HG02571 (cell line): Measurements from ENCODE around the gene SUFU.
"Not testable (repeated sequence)": the region's sequence is repeated elsewhere in the genome, so short reads cannot be mapped to it uniquely, and the experiment has no call there.

Experiments
- ATAC-seq: cut with Tn5 transposase; IDR thresholded peaks from one replicate; pipeline ENCODE4 v1.9.1; 2021; ENCODE audit warnings: mild to moderate bottlenecking, moderate library complexity; ENCODE audit not compliant: unreplicated experiment

SUFU gene

DNA sequence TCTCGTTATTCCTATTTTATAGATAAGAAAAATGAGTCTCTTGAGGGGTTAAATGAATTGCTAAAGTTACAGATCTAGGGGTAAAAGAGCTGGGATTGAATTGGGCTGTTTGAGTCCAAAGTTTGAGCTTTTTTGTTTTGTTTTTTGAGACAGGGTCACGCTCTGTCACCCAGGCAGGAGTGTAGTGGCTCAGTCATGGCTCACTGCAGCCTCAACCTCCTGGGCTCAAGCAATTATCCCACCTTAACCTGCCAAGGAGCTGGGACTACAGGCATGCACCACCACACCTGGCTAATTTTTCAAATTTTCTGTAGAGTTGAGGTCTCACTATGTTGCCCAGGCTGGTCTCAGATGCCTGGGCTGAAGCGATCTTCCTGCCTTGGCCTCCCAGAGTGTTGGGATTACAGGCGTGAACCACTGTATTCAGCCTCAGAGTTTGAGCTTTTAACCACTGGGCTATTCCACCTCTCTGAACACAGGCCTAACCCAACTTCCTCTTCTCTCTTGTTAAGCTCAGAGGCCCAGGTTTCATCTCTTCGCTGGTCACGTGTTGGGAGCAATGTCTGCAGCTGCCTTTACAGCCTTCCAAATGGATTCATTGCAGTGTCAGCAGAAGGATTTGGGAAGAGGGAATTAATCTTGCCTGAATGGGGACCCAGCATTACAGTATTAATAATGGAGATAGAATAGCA lies 8.0 kb downstream of the SUFU start:
- ATAC-seq, result no peak

DNA sequence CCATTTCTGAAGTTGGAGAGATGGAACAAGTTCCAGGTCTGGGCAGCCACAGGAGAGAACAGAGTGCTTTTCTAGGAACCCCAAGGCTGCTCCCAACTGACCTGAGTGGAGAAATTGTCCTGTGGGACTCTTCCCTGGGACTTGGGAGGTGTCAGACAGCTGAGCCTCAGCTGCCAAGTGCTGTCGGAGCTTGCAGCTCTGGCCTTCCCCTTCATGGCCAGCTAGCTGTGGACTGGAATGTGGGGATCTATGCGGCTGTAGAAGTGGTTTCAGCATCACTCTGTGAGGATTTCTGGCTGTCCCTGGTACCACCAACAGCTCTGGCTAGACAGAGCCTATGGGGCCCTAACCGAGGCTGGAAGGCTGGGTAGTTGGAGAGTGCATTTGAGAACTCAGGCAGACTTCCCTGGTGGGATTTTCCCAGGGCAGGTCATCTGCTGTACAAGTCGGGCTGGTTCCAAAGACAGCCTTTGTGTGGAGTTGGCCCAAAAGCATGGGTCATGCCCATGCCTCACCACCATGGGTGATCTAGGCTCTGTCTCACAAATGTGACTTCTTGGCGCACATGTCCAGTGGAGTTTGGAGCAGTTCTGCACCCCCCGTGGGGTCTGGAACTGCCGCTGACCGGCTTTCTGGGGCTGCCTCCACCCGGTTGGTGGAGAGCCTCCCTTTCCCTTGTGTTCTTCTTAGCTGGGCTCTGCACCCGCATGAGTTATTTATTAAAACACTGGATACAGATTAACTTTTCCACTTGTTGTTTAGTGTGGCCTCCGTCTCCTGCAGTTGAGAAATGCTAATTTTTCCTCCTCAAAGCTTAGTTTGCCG lies 10.9 kb downstream of the SUFU start:
- no peak for ATAC-seq

DNA sequence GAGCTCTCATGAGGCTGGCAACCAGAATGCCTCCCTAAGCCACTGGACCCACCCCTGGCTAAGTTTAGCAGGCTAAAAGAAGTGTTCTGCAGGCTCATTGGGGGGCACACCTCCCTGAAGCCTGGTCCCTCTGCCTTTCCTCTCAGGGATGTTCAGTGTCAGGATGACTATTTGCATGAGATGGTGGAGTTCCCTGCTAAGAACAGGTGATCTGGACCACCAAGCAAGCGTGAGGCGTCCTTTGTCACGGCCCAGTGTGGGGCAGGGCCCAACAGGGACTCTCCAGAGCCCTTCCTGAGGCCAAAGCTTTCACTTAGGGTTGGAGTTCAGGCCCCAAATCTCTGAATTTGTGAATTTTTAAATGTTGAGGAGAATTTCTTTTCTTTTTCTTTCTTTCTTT lies 12.0 kb downstream of the SUFU start:
- no peak for ATAC-seq

DNA sequence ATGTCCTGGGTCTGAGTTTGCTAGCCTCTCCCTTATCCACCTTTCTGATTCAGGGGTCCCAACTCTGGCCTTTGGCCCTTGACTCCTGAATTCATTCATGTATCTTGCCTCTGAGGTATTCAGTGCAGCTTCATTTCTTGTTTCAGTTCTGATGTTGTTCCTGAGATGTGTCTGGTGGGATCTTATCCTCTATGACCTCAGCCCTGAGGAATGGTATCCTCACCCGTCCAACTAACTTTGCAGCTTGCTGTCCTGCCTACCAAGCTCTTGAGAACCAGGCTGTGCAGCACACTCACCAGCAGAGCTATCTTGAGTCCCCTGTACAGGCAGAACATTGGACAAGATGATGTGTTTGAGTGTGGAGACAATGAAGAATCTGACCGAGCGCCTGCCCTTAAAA lies 13.8 kb downstream of the SUFU start:
- ATAC-seq, result no peak

DNA sequence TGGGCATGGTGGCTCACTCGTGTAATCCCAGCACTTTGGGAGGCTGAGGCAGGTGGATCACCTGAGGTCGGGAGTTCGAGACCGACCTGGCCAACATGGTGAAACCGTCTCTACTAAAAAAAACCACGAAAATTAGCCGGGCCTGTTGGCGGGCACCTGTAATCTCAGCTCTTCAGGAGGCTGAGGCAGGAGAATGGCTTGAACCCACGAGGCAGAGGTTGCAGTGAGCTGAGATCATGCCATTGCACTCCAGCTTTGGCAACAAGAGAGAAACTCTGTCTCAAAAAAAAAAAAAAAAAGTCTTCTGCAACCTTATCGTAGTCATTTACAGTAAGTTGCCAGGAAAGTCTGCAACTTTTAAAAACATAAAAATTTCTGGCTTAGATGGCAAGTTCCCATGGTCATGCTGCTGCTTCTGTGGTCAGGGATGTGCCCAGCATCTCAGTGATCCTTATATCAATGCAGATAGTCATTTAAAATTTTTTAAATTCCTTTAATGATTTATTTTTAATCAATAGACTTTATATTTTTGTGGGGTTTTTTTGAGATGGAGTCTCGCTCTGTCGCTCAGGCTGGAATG lies 15.6 kb downstream of the SUFU start:
- no peak for ATAC-seq

DNA sequence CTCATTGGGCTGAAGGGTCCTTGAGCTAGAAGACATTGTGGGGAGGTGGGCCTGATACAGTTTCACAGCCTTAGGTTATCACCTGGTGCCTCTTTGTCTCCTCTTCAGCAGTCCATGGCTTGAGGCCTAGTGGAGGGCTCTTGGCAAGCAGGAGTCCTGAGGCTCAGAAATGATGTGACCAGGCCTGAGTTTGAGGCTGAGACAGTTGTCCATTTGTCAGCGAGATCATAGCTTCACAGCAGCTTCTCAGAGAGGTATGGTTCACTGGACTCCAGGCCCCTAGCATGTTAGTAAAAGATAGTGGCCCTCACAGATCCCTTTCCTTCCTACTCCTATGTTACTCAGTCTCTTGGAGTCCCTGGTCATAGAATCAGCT lies 19.1 kb downstream of the SUFU start:
- no peak for ATAC-seq

DNA sequence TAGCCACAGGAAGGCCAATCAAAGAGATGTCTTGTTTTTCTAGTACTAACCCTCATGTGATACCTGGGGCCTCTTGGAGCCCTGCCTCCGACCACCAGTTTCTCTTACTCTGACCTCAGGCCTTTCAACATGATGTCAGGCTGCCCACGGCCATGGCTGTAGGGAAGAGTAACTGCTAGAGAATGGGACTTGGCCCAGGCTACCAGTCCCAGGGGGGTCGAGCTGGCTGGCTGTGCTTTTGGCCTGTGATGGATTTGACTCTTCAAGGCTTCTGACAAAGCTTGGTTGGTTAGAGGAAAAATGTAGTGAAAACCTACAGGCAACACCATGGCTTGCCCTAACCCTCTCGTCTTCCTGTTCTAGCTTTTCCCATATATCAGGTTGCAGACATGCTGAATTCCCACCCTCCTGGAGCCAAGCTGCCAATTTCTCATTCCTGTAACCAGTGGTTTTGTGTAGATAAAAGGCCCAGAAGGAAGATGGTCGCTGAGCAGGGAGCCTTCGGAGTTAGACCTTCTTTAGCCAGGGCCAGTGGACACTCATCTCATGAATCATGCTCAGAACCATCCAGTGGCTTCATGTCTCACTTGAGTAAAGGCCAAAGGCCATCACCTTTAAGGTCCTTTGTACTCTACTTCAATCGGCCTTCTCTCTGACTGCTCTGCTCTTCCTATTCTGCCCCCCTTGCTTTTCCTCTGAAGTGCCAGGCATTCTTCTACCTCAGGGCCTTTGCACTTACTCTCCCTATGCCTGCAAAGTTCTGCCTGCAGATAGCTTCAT lies 19.7 kb downstream of the SUFU start:
- ATAC-seq, result no peak

DNA sequence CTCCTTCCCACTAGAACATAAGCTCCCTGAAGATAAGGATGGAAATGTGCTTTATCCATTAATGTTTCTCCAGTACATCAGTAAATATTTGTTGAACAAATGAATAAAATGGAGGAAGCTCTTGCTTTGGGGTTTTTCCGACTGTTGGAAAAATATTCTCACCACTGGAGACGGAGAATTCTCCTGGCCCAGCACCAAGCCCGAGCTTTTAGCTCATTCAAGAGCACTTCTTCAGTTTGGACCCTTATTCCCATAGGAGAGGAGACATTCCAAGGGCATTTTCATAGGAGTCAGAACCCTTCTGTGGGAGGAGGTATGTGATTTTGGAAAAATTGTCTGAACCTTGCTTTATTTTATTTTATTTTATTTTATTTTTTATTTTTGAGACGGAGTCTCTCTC lies 21.0 kb downstream of the SUFU start:
- ATAC-seq, result no peak

DNA sequence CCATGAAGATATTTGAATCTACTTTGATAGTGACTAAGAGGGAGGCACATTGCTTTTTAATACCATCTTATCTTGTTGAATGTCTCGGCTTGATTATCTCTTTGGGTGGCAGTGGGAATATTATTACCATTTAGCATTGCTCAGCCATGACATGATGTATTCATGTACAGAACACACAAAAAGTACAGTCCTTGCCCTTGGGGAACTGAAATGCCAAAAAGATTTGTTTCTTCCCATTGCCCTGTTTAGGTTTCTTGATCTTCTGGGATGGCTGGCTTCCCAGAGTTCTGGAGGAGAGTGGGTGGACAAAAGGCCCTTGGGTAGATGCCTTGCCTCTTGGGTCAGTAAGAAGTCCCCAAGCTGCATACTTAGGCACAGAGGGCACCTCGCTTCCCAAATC lies 23.8 kb downstream of the SUFU start:
- no peak for ATAC-seq

DNA sequence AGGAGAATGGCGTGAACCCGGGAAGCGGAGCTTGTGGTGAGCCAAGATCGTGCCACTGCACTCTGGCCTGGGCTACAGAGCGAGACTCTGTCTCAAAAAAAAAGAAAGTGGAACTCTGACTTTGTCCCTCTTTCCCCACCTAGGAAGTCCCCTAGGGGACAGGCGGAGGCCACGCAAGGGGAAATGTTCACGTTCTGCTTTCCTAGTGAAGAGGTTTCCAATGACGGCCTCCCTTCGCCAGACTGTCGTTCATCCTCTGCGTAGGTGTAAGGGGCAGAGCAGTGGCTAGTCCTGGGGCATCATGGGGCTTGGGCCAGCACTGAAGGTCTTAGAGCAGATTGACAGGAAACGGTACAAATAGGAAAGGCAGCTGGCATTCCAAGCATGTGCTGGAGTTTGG lies 30.6 kb downstream of the SUFU start:
- no peak for ATAC-seq

DNA sequence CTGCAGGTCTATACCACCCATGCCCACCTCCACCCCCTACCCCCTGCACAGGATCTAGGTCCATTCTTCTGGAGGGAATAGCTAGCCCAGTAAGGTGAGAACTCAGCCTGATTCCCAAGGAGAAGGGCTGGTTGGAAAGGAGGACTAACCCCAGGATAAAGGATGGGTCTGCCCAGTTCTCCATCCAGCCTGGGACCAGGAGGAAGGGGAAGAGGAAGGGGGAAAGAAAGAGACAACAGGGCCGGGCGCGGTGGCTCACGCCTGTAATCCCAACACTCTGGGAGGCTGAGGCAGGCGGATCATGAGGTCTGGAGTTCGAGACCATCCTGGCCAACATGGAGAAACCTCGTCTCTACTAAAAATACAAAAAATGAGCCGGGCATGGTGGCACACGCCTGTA lies 31.2 kb downstream of the SUFU start:
- not testable (repeated sequence) for ATAC-seq

DNA sequence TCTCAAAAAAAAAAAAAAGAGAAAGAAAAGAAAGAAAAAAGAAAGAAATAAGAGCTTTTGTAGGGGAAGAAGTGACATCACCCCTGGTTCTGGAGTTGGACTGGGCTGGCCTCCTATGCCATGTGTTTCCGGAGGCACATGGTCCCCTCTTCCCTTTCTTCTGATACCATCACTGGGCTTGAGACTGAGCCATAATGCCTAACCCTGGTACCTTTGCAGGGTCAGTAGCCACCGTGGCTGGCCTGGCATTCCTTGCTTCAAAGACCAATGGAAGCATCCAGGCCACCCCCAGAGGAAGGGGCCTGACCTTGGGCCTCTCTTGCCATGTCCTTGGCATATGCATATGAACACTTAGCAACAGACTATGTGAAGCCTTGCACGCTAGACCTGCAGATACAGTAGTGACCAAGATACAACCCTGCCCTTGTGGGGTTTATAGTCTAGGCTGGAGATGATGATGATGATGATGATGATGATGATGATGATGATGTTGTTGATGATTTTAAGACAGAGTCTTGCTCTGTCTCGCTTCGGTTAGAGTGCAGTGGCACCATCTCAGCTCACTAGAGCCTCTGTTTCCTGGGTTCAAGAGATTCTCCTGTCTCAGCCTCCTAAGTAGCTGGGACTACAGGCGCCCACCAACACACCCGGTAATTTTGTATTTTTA lies 31.8 kb downstream of the SUFU start:
- ATAC-seq, result no peak

DNA sequence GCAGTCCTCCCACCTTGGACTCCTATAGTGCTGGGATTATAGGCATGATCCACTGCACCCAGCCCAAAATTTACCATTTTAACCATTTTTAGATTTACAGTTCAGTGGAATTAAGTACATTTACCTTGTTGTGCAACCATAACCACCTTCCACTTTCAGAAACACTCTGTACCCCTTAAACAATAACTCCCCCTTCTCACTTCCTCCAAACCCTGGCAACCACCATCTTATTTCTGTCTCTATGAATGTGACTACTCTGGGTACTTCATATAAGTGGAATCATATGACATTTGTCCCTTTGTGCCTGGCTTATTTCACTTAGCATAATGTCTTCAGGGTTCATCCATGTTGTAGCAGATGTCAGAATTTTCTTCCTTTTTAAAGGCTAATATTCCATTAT lies 33.6 kb downstream of the SUFU start:
- ATAC-seq, result no peak

DNA sequence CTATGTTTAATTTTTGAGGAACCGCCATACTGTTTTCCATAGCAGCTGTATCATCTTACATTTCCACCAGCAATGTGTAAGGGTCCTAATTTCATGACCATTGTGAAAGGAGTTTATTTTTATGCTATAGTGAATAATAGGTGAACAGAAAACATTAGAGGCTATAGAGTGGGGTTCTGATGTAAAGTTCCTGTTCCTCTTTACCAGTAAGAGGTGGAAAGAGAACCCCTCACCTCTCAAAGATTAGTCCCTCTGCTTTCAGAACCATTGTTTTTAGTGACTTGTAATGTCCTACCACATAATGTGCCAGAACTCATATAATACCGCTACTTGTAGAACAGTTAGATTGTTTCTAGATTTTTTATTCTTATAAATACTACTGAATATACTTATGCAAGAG lies 34.2 kb downstream of the SUFU start:
- no peak for ATAC-seq

DNA sequence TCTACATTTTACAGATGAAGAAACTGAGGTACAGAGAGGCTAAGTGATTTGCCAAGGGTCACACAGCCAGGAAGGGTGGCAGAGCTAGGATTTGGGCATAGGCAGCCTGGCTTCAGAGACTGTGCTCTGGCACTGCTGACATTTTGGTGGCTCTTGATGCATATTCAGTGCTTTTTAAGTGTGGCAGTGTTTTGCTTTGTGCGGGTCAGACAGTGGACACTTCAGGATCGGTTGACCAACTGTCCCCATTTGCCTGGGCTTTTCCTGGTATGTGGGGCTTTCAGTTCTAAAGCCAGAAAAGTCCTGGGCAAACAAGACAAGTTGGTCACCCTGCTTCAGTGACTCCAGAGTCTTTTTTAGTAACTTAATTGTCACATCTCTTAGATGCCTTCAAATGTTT lies 35.0 kb downstream of the SUFU start:
- ATAC-seq, result no peak

DNA sequence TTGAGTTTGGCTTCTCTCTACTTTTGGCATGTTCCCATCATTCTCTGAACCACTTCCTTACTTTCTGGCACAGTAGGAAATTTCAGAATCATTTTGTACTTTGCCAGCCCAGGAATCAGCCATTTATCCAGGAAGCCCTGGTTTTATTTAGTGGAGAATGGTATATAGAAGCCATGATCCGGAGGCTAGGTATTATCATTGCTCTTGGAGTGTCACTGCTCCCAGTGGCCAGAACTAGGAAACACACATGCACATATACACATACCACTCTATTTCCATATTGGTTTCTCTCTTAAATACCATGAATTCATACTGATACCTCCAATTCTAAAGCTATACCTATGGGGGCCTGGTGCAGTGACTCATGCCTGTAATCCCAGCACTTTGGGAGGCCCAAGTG lies 36.3 kb downstream of the SUFU start:
- no peak for ATAC-seq

DNA sequence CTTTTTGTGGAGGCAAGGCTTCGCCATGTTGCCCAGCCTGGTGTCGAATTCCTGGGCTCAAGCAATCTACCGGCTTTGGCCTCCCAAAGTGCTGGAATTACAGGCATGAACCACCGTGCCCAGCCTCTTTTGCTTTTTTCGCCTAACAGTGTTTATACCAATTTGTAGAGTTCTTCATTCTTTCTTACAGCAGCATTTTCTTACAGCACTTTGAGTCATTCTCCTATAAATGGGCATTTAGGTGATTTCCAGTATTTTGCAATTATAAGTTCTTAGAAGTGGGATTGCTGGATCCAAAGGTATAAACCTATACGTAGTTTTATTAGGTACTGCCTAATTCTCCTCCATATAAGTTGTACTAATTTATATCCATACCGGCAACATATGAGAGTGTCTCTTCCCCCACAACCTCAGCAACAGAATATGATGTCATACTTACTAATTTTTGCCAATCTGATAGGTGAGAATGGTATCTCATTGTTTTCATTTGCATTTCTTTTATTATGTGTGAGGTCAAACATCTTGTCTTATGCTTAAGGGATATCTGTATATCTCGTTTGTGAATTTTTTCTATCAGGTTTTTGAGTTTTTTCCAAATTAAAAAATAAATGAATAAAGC lies 39.1 kb downstream of the SUFU start:
- no peak for ATAC-seq

DNA sequence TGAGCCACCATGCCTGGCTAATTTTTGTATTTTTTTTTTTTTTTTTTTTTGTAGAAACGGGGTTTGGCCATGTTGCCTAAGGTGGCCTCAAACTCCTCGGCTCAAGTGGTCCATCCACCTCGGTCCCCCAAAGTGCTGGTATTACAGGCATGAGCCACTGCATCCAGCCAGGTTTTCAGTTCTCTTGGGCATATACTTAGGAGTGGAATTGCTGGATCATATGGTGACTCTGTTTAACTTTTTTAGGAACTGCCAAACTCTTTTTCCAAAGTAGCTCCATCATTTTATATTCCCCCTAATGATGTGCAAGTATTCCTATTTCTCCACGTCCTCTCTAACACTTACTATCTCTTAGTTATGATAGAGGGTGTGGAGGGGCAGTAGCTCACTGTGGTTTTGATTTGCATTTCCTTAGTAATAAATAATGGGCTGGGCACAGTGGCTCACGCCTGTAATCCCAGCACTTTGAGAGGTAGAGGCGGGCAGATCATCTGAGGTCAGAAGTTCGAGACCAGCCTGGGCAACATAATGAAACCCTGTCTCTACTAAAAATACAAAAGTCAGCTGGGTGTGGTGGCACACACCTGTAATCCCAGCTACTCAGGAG lies 41.6 kb downstream of the SUFU start:
- no peak for ATAC-seq

DNA sequence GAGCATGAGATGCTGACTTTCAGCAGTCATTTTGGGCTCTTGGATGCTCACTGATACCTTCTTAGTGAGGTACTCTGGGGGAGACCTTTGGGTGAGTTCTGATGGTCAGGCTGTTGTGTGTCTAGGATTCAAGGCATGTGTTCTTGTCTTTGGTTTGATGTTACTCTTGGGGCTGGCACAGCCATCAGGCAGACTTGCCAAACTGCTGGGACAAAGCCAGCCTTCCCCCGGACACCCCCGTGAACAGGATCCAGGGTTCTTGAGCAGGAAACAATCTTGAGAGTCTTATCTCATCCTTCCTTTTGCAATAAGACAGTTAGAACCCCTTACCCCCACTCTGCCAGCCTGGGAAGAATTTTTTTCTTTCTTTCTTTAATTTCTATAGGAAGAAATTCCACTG lies 42.2 kb downstream of the SUFU start:
- no peak for ATAC-seq
